Measurements from ENCODE around the gene SYCP2. TPM values are rescaled to one million over a fixed set of nuclear protein-coding genes. Genes with fewer than 3 reads are reported as not detected.
"Not testable (repeated sequence)": the region's sequence is repeated elsewhere in the genome, so short reads cannot be mapped to it uniquely, and the experiment has no call there.

The SYCP2 gene
- total RNA-seq, 4 donors from 2014 or later, result 1.9 to 8.5 (median 5.9) TPM

DNA sequence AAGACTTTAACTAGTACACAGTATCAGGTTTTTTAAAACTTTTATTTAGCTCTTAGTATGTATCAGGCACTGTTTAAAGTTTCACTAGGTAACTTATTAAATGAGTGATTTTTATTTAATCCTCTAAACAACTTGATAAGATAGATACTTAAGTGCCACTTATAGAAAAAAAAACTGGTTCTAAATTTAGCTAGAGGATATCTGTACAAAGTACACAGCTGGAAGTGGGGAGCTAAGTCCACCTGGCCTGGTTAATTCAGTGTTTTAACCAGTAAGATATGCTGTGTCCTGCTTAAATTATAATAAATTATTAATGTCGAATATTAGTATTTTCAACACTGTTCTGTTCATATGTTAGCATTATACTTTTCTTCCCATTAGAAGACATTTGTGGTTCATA is 37.5 kb downstream of the SYCP2 start:
- Histone ChIP-seq H3K4me3 (replicated peaks in 1 of 3) (no peak overlapping the region), H3K4me1 (no peaks in the 10 kb centered on the region), H3K27ac (no peak overlapping the region), H3K9me3 (no peaks in the 10 kb centered on the region), H3K36me3 (no peaks in the 10 kb centered on the region), H3K27me3 (no peaks in the 10 kb centered on the region)
- intact Hi-C loops (cut with DNase I), result no loop called here
- no peak for DNase-seq
- WGBS, 2 donors, result 93 to 95% methylated on average over 1 of the region's 1 CpG
- no peak for TF ChIP-seq CTCF (IDR thresholded peaks at IDR 0.05)
- no peak for TF ChIP-seq POLR2A (IDR thresholded peaks at IDR 0.05)

DNA sequence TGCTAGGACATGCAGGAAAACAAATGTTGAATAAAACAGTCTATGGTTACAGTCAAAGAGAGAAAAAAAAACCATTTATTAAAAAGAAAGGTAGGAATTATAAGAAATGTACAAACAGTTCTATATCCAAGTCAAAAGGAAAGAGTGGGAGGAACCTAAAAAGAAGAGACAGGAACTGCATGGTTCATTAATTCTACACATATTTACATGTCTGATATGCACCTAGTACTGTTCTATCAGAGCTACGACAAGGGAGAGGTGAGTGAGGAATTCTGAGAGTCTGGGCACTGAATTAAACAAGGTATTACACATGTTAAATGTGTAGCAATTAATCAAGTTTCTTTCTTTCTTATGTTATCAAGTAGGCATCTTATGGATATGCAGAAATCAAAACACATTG is 41.9 kb downstream of the SYCP2 start:
- no peak for TF ChIP-seq POLR2A (IDR thresholded peaks at IDR 0.05)
- no peak for TF ChIP-seq CTCF (IDR thresholded peaks at IDR 0.05)
- no peaks in the 10 kb centered on the region for H3K27me3 ChIP-seq
- no peaks in the 10 kb centered on the region for H3K4me1 ChIP-seq
- no peaks in the 10 kb centered on the region for H3K9me3 ChIP-seq
- DNase-seq, result no peak
- H3K4me3 ChIP-seq (replicated peaks in 1 of 3), result no peak overlapping the region
- H3K36me3 ChIP-seq, result no peaks in the 10 kb centered on the region
- 73 to 79% methylated on average over 1 of the region's 1 CpG for WGBS, 2 donors
- intact Hi-C loops (cut with DNase I), result no loop called here
- H3K27ac ChIP-seq, result no peak overlapping the region

- H3K4me1 ChIP-seq; DNase-seq; intact Hi-C loops (cut with DNase I); H3K27ac ChIP-seq; H3K9me3 ChIP-seq; H3K36me3 ChIP-seq; H3K4me3 ChIP-seq (replicated peaks in 1 of 3); H3K27me3 ChIP-seq: not testable (repeated sequence)
- WGBS, 2 donors, result 87 to 90% methylated on average over 2 of the region's 2 CpGs
Measured at GRCh38 chr20:59890035-59890434, 43.4 kb downstream of the SYCP2 start.

DNA sequence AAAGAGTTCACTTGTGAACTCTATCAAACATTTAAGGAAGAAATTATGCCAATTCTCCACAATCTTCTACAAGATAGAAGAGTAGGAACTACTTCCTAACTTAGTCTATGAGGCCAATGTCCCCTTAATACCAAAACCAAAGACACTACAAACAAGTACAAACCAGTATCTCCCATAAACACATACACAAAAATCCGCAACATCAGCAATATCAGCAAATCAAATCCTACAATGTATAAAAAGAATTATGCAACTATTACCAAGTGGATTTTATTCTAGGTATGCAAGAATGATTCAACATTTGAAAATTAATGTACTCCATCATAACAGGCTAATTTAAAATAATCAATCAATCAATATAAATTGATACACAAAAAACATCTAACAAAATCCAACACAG is 45.4 kb downstream of the SYCP2 start:
- no peaks in the 10 kb centered on the region for H3K36me3 ChIP-seq
- TF ChIP-seq POLR2A (IDR thresholded peaks at IDR 0.05), result no peak
- no peak for TF ChIP-seq CTCF (IDR thresholded peaks at IDR 0.05)
- H3K9me3 ChIP-seq, result no peaks in the 10 kb centered on the region
- intact Hi-C loops (cut with DNase I), result no loop called here
- H3K4me3 ChIP-seq (replicated peaks in 1 of 3), result no peak overlapping the region
- no peaks in the 10 kb centered on the region for H3K4me1 ChIP-seq
- no peak overlapping the region for H3K27ac ChIP-seq
- no peak for DNase-seq
- 98 to 100% methylated on average over 1 of the region's 1 CpG for WGBS, 2 donors
- no peaks in the 10 kb centered on the region for H3K27me3 ChIP-seq

DNA sequence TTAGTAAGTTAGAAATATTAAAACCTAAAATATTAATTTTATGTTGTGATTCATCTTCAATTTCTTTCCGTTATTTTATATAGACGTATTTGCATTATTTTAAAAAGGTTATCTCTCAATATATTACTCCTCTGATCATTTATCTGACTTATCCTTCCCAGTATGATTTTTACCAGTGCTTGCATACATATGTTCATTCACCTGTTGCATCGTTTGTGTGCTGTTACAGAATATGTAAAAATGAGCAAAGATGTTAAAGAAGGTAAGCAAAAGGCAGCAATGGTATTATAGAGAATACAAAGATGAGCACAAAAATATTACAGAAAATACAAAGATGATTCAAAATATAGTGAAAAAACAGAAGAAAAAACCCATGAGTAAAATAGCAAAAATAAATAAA is 48.9 kb downstream of the SYCP2 start:
- Histone ChIP-seq H3K4me1 (no peaks in the 10 kb centered on the region), H3K4me3 (replicated peaks in 1 of 3) (no peak overlapping the region), H3K36me3 (no peaks in the 10 kb centered on the region), H3K27me3 (no peaks in the 10 kb centered on the region), H3K9me3 (no peaks in the 10 kb centered on the region), H3K27ac (no peak overlapping the region)
- intact Hi-C loops (cut with DNase I), result no loop called here
- DNase-seq, result no peak
- TF ChIP-seq CTCF (IDR thresholded peaks at IDR 0.05), result no peak
- no peak for TF ChIP-seq POLR2A (IDR thresholded peaks at IDR 0.05)
- 93 to 94% methylated on average over 3 of the region's 3 CpGs for WGBS, 2 donors

DNA sequence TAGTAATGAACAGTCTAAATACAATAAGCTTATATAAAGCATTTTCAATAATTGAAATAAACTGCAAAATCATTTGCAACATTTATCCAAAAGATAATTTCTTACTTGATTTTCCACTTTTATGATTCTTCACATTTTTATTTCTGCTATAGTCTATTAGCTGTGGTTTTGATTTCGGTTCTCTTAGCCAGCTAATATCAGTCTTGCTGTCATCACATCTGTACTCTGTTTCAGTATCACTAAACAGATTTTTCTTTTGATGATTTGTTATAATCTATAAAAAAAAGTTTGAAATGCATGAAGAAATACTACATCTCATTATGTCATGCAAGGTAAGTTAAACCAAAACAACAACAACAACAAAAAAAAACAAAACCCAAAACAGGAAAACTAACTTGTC is 53.2 kb downstream of the SYCP2 start:
- Histone ChIP-seq H3K4me1 (no peaks in the 10 kb centered on the region), H3K9me3 (no peaks in the 10 kb centered on the region), H3K27ac (no peak overlapping the region), H3K4me3 (replicated peaks in 1 of 3) (no peak overlapping the region), H3K36me3 (no peaks in the 10 kb centered on the region), H3K27me3 (no peaks in the 10 kb centered on the region)
- DNase-seq, result no peak
- 84 to 90% methylated on average over 1 of the region's 1 CpG for WGBS, 2 donors
- intact Hi-C loops (cut with DNase I), result no loop called here
- no peak for TF ChIP-seq CTCF (IDR thresholded peaks at IDR 0.05)
- TF ChIP-seq POLR2A (IDR thresholded peaks at IDR 0.05), result no peak
